Left ventricle myocardium inferior (tissue), 1 donor: Measurements from ENCODE around the gene COLGALT1. TPM values are rescaled to one million over a fixed set of nuclear protein-coding genes. Genes with fewer than 3 reads are reported as not detected.
A peak's percentile ranks its signal among the peaks of the same experiment; 100 is the strongest.

Source experiments
- DNase-seq: peaks from one replicate; pipeline ENCODE4 v3.0.0-alpha.2; 2020
- H3K27ac ChIP-seq: fragments of 200-600 bp; replicated peaks from 2 replicates; pipeline ENCODE4 v1.8.0; 2021
- H3K27me3 ChIP-seq: fragments of 200-600 bp; 2 replicates; pipeline ENCODE4 v1.8.0; 2021; ENCODE audit warnings: low read depth
- H3K36me3 ChIP-seq: fragments of 200-600 bp; 2 replicates; pipeline ENCODE4 v1.8.0; 2021
- H3K4me1 ChIP-seq: fragments of 200-600 bp; 2 replicates; pipeline ENCODE4 v1.8.0; 2021
- H3K4me3 ChIP-seq: fragments of 200-600 bp; 2 replicates; pipeline ENCODE4 v1.8.0; 2021; ENCODE audit warnings: mild to moderate bottlenecking, moderate library complexity
- H3K9me3 ChIP-seq: fragments of 200-600 bp; replicated peaks from 2 replicates; pipeline ENCODE4 v1.8.0; 2021
- intact Hi-C: fragments of 100-400 bp; cut with micrococcal nuclease; formaldehyde crosslinking; loops from one replicate; pipeline ENCODE4 v1.11.0; 2022
- total RNA-seq: library from RNA; stranded (reverse); fragmentation: NEBNext Ultra II Directional; extraction: Animal tissue kit (Norgen Biotek cat#: 25700); gene quantifications from one replicate; pipeline ENCODE4 v1.2.1, GENCODE V29; 2021
- TF ChIP-seq, protein P1 (sequence below): fragments of 200-600 bp; IDR thresholded peaks from 2 replicates; pipeline ENCODE4 v1.8.0; 2021; ENCODE audit warnings: antibody characterized with exemption, mild to moderate bottlenecking, borderline replicate concordance
- donor health status: DM: no; HTN: yes; CAD: no; lungs with severe emphysema.

Gene COLGALT1
- total RNA-seq, 1 donor from 2014 or later, result 31.2 TPM

DNA sequence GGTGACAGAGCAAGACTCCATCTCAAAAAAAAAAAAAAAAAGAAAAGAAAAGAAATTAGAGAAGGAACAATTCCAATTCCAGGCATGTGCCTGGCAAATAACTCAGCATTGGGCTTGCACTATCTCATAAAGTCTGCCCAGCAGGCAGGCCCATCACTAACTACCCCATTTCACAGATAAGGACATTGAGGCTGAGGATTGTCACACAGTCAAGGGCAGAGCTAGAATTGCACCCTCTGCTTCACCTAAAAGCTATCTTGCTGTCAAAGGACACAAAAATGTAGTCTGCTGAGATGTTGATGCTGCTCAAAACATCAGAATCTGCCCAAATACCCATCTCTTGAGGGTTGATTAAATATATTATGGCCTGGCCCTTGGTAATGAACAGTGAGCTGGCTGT is 20.7 kb upstream of the COLGALT1 start:
- peaks cover 11% of the 10 kb centered on the region for H3K4me1 ChIP-seq
- no peak for DNase-seq
- intact Hi-C loops, result no loop called here
- H3K27me3 ChIP-seq, result peaks cover 84% of the 10 kb centered on the region
- H3K4me3 ChIP-seq, result no peak overlapping the region
- H3K9me3 ChIP-seq, result no peaks in the 10 kb centered on the region
- no peak overlapping the region for H3K27ac ChIP-seq
- no peaks in the 10 kb centered on the region for H3K36me3 ChIP-seq
- TF ChIP-seq, protein P1, sequence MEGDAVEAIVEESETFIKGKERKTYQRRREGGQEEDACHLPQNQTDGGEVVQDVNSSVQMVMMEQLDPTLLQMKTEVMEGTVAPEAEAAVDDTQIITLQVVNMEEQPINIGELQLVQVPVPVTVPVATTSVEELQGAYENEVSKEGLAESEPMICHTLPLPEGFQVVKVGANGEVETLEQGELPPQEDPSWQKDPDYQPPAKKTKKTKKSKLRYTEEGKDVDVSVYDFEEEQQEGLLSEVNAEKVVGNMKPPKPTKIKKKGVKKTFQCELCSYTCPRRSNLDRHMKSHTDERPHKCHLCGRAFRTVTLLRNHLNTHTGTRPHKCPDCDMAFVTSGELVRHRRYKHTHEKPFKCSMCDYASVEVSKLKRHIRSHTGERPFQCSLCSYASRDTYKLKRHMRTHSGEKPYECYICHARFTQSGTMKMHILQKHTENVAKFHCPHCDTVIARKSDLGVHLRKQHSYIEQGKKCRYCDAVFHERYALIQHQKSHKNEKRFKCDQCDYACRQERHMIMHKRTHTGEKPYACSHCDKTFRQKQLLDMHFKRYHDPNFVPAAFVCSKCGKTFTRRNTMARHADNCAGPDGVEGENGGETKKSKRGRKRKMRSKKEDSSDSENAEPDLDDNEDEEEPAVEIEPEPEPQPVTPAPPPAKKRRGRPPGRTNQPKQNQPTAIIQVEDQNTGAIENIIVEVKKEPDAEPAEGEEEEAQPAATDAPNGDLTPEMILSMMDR, result no peak

DNA sequence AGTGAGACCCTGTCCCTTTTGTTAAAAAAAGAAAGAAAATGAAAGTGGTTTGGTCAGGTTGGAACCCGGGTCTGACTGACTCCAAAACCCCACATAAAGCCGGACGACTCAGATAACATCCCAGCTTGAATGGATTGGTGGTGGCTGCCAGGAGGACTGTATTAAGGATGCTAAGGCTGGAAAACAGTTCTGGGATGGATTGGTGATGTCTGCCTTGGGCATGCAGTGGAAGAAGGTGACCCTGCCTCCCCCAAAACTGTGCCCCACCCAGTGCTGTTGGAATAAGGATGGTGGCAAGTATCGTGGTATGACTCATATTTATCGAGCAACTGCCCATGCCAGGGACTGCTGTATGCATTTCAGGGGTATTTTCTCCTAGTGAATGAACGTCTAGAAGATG is 18.5 kb upstream of the COLGALT1 start:
- Histone ChIP-seq H3K27me3 (peaks cover 66% of the 10 kb centered on the region), H3K4me1 (peaks cover 11% of the 10 kb centered on the region), H3K4me3 (no peak overlapping the region), H3K36me3 (no peaks in the 10 kb centered on the region), H3K27ac (no peak overlapping the region), H3K9me3 (peaks cover 5% of the 10 kb centered on the region)
- DNase-seq, result no peak
- TF ChIP-seq, protein P1, result no peak
- intact Hi-C loops, result no loop called here

DNA sequence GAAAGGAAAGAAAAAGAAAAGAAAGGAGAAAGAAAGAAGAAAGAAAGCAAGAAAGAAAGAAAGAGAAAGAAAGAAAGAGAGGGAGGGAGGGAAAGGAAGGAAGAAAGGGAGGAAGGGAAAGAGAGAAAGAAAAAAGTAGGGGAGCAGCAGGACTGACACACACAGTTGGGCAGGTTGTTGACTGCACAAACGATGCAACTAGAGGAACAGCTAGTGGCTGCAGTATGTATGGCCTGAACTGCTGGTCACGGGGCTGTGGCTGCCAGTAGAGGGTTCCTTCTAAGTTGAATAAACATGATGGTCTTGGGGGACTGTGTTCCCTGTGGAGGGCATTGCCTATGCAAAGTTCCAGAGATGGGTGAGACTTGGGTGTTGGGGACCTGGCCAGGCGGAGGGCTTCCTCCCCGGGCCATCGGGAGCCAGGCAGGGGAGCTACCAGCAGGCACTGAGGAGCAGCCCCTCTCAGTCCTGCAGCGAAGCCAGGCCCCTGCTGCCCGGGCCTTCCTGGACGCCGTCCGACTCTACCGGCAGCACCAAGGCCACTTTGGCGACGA is 16.7 kb upstream of the COLGALT1 start:
- DNase-seq, result no peak
- intact Hi-C loops, result no loop called here

DNA sequence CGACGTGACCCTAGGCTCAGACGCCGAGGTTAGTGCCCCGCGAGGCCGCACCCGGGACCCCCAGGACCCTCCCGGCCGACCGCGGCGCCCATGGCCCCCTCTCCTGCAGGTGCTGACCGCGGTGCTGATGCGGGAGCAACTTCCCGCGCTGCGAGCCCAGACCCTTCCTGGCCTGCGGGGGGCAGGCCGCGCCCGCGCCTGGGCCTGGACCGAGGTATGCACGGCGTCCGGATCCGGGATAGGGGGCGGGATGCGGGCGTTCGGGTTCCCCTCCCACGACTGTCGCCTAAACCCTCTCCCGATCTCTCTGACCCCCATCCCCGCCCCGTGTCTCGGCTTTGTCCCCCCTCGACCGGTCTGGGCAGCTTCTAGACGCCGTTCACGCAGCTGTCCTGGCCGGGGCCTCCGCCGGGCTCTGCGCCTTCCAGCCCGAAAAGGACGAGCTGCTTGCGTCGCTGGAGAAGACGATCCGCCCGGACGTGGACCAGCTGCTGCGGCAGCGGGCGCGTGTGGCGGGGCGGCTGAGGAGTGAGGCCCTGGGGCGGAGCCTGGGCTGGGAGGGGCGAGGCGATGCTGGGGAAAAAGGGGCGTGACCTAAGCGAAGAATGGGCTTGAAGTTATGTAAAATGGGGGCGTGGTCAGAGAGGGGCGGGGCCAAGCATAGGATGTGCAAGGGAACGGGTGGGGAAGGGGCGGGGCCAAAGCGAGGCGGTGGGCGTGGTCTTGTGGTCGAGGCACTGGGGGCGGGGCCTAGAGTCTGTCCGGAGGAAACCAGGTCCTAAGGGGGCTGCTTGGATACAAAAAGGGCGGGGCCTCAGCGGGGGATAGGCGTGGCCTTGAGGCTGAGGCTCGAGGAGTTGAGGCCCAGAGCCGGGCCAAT is 16.0 kb upstream of the COLGALT1 start:
- Histone ChIP-seq H3K4me1 (peaks cover 11% of the 10 kb centered on the region), H3K4me3 (peak overlapping the region; percentile 71), H3K27ac (peak overlapping the region; percentile 78), H3K9me3 (peaks cover 5% of the 10 kb centered on the region), H3K36me3 (no peaks in the 10 kb centered on the region), H3K27me3 (peaks cover 45% of the 10 kb centered on the region)
- intact Hi-C loops, result no loop called here
- DNase-seq, result peak; percentile 95
- TF ChIP-seq, protein P1, result peak; percentile 70

More for the DNA sequence above, 16.7 kb upstream of the COLGALT1 start:
- TF ChIP-seq, protein P1, result no peak
- no peaks in the 10 kb centered on the region for H3K36me3 ChIP-seq
- H3K4me1 ChIP-seq, result peaks cover 11% of the 10 kb centered on the region
- peak overlapping the region; percentile 71 for H3K4me3 ChIP-seq
- H3K27ac ChIP-seq, result peak overlapping the region; percentile 78
- H3K9me3 ChIP-seq, result peaks cover 5% of the 10 kb centered on the region
- peaks cover 52% of the 10 kb centered on the region for H3K27me3 ChIP-seq

DNA sequence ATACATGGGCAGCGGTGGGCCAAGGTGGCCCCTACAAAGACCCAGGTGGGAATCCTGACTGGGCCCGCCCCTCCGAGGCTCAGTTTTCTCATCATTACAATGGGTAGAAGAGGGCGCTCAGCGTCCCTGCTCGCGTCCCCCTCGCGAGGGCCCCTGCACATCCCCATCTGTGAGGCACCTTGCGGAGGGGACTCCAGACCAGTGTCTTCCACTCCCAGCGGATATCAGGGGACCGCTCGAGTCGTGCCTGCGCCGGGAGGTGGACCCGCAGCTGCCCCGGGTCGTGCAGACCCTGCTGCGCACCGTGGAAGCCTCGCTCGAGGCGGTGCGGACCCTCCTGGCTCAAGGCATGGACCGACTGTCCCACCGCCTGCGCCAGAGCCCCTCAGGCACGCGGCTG is 15.3 kb upstream of the COLGALT1 start:
- peak overlapping the region; percentile 19 for H3K27ac ChIP-seq

More for the DNA sequence above, 15.3 kb upstream of the COLGALT1 start:
- H3K27me3 ChIP-seq, result peaks cover 42% of the 10 kb centered on the region
- DNase-seq, result no peak
- H3K4me3 ChIP-seq, result no peak overlapping the region
- intact Hi-C loops, result no loop called here
- TF ChIP-seq, protein P1, result no peak
- no peaks in the 10 kb centered on the region for H3K36me3 ChIP-seq
- H3K9me3 ChIP-seq, result peaks cover 5% of the 10 kb centered on the region
- H3K4me1 ChIP-seq, result peaks cover 11% of the 10 kb centered on the region
